ENCODE measurements around the gene DTX2. TPM values are rescaled to one million over a fixed set of nuclear protein-coding genes. Genes with fewer than 3 reads are reported as not detected.
"Not testable (repeated sequence)": the region's sequence is repeated elsewhere in the genome, so short reads cannot be mapped to it uniquely, and the experiment has no call there.

The DTX2 gene
- total RNA-seq, 4 donors from 2014 or later: 15.4 to 28.6 (median 24.8) TPM

- no peak for ATAC-seq
- Histone ChIP-seq H3K36me3 (peaks cover 0 to 62% of the 10 kb centered on the region in 2 donors), H3K27me3 (no peaks in the 10 kb centered on the region), H3K4me1 (peaks cover 0 to 8% (median 3%) of the 10 kb centered on the region in 3 donors), H3K4me3 (no peak overlapping the region), H3K27ac (no peak overlapping the region), H3K9me3 (no peaks in the 10 kb centered on the region)
- TF ChIP-seq POLR2AphosphoS5 (IDR thresholded peaks at IDR 0.05): no peak
- TF ChIP-seq CTCF (IDR thresholded peaks at IDR 0.05): no peak
- no peak for TF ChIP-seq POLR2A (IDR thresholded peaks at IDR 0.05)
- no peak for TF ChIP-seq EP300 (IDR thresholded peaks at IDR 0.05)
- 91 to 100% methylated on average over 1 to 6 of the region's 32 CpGs for WGBS, 2 donors (ENCODE audit: low coverage in 1 of 2)
Observed at GRCh38 chr7:76505168-76506080, 43.9 kb downstream of the DTX2 start.

- ATAC-seq: no peak
- H3K9me3 ChIP-seq: no peaks in the 10 kb centered on the region
- peaks cover 0 to 57% of the 10 kb centered on the region in 2 donors for H3K36me3 ChIP-seq
- no peaks in the 10 kb centered on the region for H3K27me3 ChIP-seq
- no peak for TF ChIP-seq EP300 (IDR thresholded peaks at IDR 0.05)
- no peak for TF ChIP-seq CTCF (IDR thresholded peaks at IDR 0.05)
- TF ChIP-seq POLR2AphosphoS5 (IDR thresholded peaks at IDR 0.05): no peak
- TF ChIP-seq POLR2A (IDR thresholded peaks at IDR 0.05): no peak
- H3K4me3 ChIP-seq: no peak overlapping the region
- H3K4me1 ChIP-seq: peaks cover 0 to 9% (median 3%) of the 10 kb centered on the region in 3 donors
- WGBS, 2 donors (ENCODE audit: low coverage in 1 of 2): no CpG with 5 or more reads among the region's 5 CpGs
- H3K27ac ChIP-seq: no peak overlapping the region
Observed at GRCh38 chr7:76506081-76506440, 44.6 kb downstream of the DTX2 start.

- not testable (repeated sequence) for ATAC-seq, H3K4me1 ChIP-seq, H3K9me3 ChIP-seq, H3K27ac ChIP-seq, H3K27me3 ChIP-seq, H3K4me3 ChIP-seq
- 69 to 100% methylated on average over 2 to 4 of the region's 8 CpGs for WGBS, 2 donors (ENCODE audit: low coverage in 1 of 2)
- peaks cover 0 to 55% of the 10 kb centered on the region in 2 donors for H3K36me3 ChIP-seq
Observed at GRCh38 chr7:76506643-76507042, 45.1 kb downstream of the DTX2 start.

- peaks cover 0 to 10% (median 3%) of the 10 kb centered on the region in 3 donors for H3K4me1 ChIP-seq
- ATAC-seq: no peak
- H3K27ac ChIP-seq: no peak overlapping the region
- WGBS, 2 donors (ENCODE audit: low coverage in 1 of 2): 84 to 95% methylated on average over 10 to 11 of the region's 11 CpGs
- H3K9me3 ChIP-seq: no peaks in the 10 kb centered on the region
- no peak for TF ChIP-seq POLR2A (IDR thresholded peaks at IDR 0.05)
- no peak for TF ChIP-seq CTCF (IDR thresholded peaks at IDR 0.05)
- TF ChIP-seq POLR2AphosphoS5 (IDR thresholded peaks at IDR 0.05): no peak
- no peak for TF ChIP-seq EP300 (IDR thresholded peaks at IDR 0.05)
- H3K4me3 ChIP-seq: no peak overlapping the region
- peaks cover 0 to 44% of the 10 kb centered on the region in 2 donors for H3K36me3 ChIP-seq
- H3K27me3 ChIP-seq: no peaks in the 10 kb centered on the region
Observed at GRCh38 chr7:76507723-76508406, 46.4 kb downstream of the DTX2 start.

GRCh38 chr7:76509931-76510877 is 48.7 kb downstream of the DTX2 start, which contains the start of gene UPK3B:
TSS of gene UPK3B (plus strand) at chr7:76510552. CDS start at chr7:76510653, 101 bp downstream.
- Histone ChIP-seq H3K27ac (no peak within 1 kb of the TSS), H3K9me3 (no peaks in the 10 kb centered on the region), H3K4me3 (no peak within 1 kb of the TSS), H3K27me3 (no peaks in the 10 kb centered on the region), H3K4me1 (peaks cover 0 to 15% (median 3%) of the 10 kb centered on the region in 3 donors), H3K36me3 (peaks cover 0 to 26% of the 10 kb centered on the region in 2 donors)
- no peak for ATAC-seq
- no peak for TF ChIP-seq POLR2A (IDR thresholded peaks at IDR 0.05)
- no peak for TF ChIP-seq CTCF (IDR thresholded peaks at IDR 0.05)
- no peak for TF ChIP-seq EP300 (IDR thresholded peaks at IDR 0.05)
- WGBS, 2 donors (ENCODE audit: low coverage in 1 of 2): 0 to 27% methylated on average over 3 of the region's 20 CpGs

- H3K4me3 ChIP-seq: not testable (repeated sequence)
Observed at GRCh38 chr7:76511200-76511910, 49.8 kb downstream of the DTX2 start.

More at GRCh38 chr7:76511200-76511910, 49.8 kb downstream of the DTX2 start:
- not testable (repeated sequence) for ATAC-seq, H3K9me3 ChIP-seq, H3K27ac ChIP-seq, H3K27me3 ChIP-seq
- Histone ChIP-seq H3K36me3 (peaks cover 0 to 14% of the 10 kb centered on the region in 2 donors), H3K4me1 (peaks cover 0 to 23% (median 3%) of the 10 kb centered on the region in 3 donors)
- WGBS, 2 donors (ENCODE audit: low coverage in 1 of 2): 100% methylated on average over 1 of the region's 24 CpGs; no CpG with 5 or more reads in 1 of the 2 donors

All from gastroesophageal sphincter (tissue), 4 donors.